ENCODE measurements around the gene CLN6.

- TF ChIP-seq CTCF (IDR thresholded peaks at IDR 0.05) (no peak), ZFX (IDR thresholded peaks at IDR 0.05; ENCODE audit: borderline replicate concordance) (no peak)
Observed at GRCh38 chr15:68204361-68204760, 25.2 kb downstream of the CLN6 start.
